Adrenal gland (tissue), 5 donors: Measurements from ENCODE around the gene SH3YL1.

Source experiments
- POLR2A ChIP-seq, 2 donors: fragments of 450-650 bp; IDR thresholded peaks; one replicate each; pipeline ENCODE4 v1.6.1; 2017; ENCODE audit warnings: antibody characterized with exemption in 2 of 2, mild to moderate bottlenecking in 2 of 2, moderate library complexity in 1 of 2
- TF ChIP-seq, protein P1 (sequence below), 6 experiments: fragments of 450-650 bp in 4 of 6; fragments of 200-600 bp in 2 of 6; sonication (generic) in 1 of 6; IDR thresholded peaks; 1 replicate in 5 of 6; 2 replicates in 1 of 6; pipeline versions ENCODE4 v1.5.1 to v1.8.0; 2016 to 2021; ENCODE audit warnings: antibody characterized with exemption in 6 of 6, mild to moderate bottlenecking in 2 of 6, moderate library complexity in 1 of 6
- donor health status: DM: no; HTN: no; CAD: no.

DNA sequence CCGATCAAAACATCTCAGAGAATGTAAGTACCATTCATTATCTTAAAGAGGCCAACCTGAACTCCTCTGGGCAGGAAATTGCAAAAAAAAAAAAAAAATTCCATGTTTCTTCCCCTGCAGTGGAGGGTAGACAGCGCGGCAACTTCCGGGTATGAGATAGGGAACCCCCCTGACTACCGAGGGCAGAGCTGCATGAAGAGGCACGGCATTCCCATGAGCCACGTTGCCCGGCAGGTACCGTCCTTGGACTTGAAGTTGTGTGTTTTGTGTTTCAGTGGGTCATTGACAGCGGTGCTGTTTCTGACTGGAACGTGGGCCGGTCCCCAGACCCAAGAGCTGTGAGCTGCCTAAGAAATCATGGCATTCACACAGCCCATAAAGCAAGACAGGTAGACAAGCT lies 8.1 kb upstream of the SH3YL1 start:
- TF ChIP-seq, protein P1, sequence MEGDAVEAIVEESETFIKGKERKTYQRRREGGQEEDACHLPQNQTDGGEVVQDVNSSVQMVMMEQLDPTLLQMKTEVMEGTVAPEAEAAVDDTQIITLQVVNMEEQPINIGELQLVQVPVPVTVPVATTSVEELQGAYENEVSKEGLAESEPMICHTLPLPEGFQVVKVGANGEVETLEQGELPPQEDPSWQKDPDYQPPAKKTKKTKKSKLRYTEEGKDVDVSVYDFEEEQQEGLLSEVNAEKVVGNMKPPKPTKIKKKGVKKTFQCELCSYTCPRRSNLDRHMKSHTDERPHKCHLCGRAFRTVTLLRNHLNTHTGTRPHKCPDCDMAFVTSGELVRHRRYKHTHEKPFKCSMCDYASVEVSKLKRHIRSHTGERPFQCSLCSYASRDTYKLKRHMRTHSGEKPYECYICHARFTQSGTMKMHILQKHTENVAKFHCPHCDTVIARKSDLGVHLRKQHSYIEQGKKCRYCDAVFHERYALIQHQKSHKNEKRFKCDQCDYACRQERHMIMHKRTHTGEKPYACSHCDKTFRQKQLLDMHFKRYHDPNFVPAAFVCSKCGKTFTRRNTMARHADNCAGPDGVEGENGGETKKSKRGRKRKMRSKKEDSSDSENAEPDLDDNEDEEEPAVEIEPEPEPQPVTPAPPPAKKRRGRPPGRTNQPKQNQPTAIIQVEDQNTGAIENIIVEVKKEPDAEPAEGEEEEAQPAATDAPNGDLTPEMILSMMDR (IDR thresholded peaks at IDR 0.05) = no peak
- no peak for TF ChIP-seq POLR2A (IDR thresholded peaks at IDR 0.05)
